Measurements from ENCODE around the gene B9D1. TPM values are rescaled to one million over a fixed set of nuclear protein-coding genes. Genes with fewer than 3 reads are reported as not detected.

Gene B9D1
- total RNA-seq, 1 donor from 2014 or later: 7.8 TPM

DNA sequence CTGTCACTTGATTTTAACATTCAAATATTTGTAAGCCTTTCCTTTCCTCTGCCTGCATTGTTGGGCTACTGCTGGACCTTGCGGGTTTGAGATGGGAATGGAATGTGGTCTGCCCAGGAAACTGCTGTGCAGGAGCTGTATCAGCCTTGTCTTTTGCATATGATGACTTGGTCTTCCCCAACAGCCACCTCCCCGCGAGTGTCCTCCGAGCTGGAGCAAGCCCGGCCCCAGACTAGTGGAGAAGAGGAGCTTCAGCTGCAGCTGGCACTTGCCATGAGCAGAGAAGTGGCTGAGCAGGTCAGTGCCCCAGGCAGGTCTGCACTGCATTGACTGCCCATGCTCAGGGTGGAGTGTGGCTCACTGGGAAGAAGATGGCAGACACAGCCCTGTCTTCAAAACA is 52.8 kb downstream of the B9D1 start:
- Mint-ChIP-seq H3K4me3 (ENCODE audit: unreplicated experiment) (no peak overlapping the region), H3K9me3 (ENCODE audit: unreplicated experiment) (peaks cover 5% of the 10 kb centered on the region), H3K36me3 (ENCODE audit: unreplicated experiment) (no peaks in the 10 kb centered on the region), H3K27me3 (ENCODE audit: unreplicated experiment) (peaks cover 2% of the 10 kb centered on the region), H3K27ac (ENCODE audit: unreplicated experiment) (no peak overlapping the region), H3K4me1 (ENCODE audit: low read depth, unreplicated experiment) (no peaks in the 10 kb centered on the region)
- TF ChIP-seq, protein P1, sequence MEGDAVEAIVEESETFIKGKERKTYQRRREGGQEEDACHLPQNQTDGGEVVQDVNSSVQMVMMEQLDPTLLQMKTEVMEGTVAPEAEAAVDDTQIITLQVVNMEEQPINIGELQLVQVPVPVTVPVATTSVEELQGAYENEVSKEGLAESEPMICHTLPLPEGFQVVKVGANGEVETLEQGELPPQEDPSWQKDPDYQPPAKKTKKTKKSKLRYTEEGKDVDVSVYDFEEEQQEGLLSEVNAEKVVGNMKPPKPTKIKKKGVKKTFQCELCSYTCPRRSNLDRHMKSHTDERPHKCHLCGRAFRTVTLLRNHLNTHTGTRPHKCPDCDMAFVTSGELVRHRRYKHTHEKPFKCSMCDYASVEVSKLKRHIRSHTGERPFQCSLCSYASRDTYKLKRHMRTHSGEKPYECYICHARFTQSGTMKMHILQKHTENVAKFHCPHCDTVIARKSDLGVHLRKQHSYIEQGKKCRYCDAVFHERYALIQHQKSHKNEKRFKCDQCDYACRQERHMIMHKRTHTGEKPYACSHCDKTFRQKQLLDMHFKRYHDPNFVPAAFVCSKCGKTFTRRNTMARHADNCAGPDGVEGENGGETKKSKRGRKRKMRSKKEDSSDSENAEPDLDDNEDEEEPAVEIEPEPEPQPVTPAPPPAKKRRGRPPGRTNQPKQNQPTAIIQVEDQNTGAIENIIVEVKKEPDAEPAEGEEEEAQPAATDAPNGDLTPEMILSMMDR (IDR thresholded peaks at IDR 0.05; ENCODE audit: partially characterized antibody, unreplicated experiment): no peak
- DNase-seq: no peak

GRCh38 chr17:19308398-19308797 is 54.1 kb downstream of the B9D1 start:
- no peak for DNase-seq
- TF ChIP-seq, protein P1 (IDR thresholded peaks at IDR 0.05; ENCODE audit: partially characterized antibody, unreplicated experiment): no peak
- Mint-ChIP-seq H3K9me3 (ENCODE audit: unreplicated experiment) (no peaks in the 10 kb centered on the region), H3K36me3 (ENCODE audit: unreplicated experiment) (no peaks in the 10 kb centered on the region), H3K27me3 (ENCODE audit: unreplicated experiment) (peaks cover 2% of the 10 kb centered on the region), H3K27ac (ENCODE audit: unreplicated experiment) (no peak overlapping the region), H3K4me3 (ENCODE audit: unreplicated experiment) (no peak overlapping the region), H3K4me1 (ENCODE audit: low read depth, unreplicated experiment) (no peaks in the 10 kb centered on the region)

- DNase-seq: no peak
- Mint-ChIP-seq H3K36me3 (ENCODE audit: unreplicated experiment) (no peaks in the 10 kb centered on the region), H3K9me3 (ENCODE audit: unreplicated experiment) (no peaks in the 10 kb centered on the region), H3K4me3 (ENCODE audit: unreplicated experiment) (no peak overlapping the region), H3K27ac (ENCODE audit: unreplicated experiment) (no peak overlapping the region), H3K4me1 (ENCODE audit: low read depth, unreplicated experiment) (no peaks in the 10 kb centered on the region), H3K27me3 (ENCODE audit: unreplicated experiment) (peaks cover 2% of the 10 kb centered on the region)
- TF ChIP-seq, protein P1 (IDR thresholded peaks at IDR 0.05; ENCODE audit: partially characterized antibody, unreplicated experiment): no peak
Observed at GRCh38 chr17:19307521-19307920, 55.0 kb downstream of the B9D1 start.

DNA sequence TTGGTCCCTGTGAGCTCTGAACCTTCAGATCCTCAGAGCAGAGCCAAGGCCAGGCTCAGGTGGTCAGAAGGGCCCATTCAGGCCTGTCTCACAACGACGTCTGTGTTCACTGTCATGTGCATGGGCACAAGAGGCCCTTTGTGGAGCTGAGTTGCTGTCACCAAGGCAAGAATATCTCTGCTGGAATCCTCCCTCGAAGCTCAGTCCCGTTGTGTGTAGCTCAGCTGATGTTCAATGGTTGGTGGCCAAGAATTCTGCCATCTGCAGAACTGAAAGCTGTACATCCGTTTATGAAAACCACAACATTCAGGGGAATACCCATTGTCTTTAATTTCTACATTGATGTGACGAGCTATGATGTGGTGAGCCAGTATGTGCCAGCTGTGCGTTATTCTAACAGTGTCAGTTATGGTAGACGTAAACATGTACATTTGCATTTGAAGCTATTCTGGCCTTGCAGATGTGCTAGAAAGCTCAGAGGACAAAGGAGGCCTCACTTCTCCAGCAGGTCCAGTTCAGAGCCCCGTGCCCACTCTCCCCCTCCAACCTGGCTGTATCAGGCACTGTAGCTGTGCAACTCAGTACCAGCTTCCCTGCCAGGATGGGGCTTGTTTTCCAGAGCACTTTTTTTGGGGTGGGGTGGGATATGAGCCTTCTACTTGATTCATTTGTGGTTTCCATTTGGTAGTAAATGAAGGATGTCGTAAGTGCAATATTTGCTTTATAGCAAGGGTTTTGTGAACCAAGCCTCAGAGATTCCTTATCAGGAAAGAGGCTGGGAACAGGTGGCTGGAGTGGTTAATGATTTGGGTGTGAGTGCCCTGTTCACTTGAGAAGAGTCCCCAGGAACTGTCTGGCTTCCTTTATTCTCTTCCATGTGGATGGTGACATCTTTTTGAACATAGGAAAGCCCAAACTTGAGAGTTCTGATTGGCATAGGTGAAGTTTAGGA is 56.1 kb downstream of the B9D1 start:
- Mint-ChIP-seq H3K4me1 (ENCODE audit: low read depth, unreplicated experiment) (no peaks in the 10 kb centered on the region), H3K9me3 (ENCODE audit: unreplicated experiment) (no peaks in the 10 kb centered on the region), H3K27me3 (ENCODE audit: unreplicated experiment) (peaks cover 2% of the 10 kb centered on the region), H3K36me3 (ENCODE audit: unreplicated experiment) (no peaks in the 10 kb centered on the region), H3K27ac (ENCODE audit: unreplicated experiment) (no peak overlapping the region), H3K4me3 (ENCODE audit: unreplicated experiment) (no peak overlapping the region)
- TF ChIP-seq, protein P1 (IDR thresholded peaks at IDR 0.05; ENCODE audit: partially characterized antibody, unreplicated experiment): no peak
- DNase-seq: no peak

- Mint-ChIP-seq H3K27me3 (ENCODE audit: unreplicated experiment) (peaks cover 2% of the 10 kb centered on the region), H3K9me3 (ENCODE audit: unreplicated experiment) (no peaks in the 10 kb centered on the region), H3K36me3 (ENCODE audit: unreplicated experiment) (no peaks in the 10 kb centered on the region), H3K27ac (ENCODE audit: unreplicated experiment) (no peak overlapping the region), H3K4me3 (ENCODE audit: unreplicated experiment) (no peak overlapping the region), H3K4me1 (ENCODE audit: low read depth, unreplicated experiment) (no peaks in the 10 kb centered on the region)
- no peak for DNase-seq
- TF ChIP-seq, protein P1 (IDR thresholded peaks at IDR 0.05; ENCODE audit: partially characterized antibody, unreplicated experiment): no peak
Observed at GRCh38 chr17:19305761-19306159, 56.8 kb downstream of the B9D1 start.

Data from glutamatergic neuron (in vitro differentiated cells).